ENCODE data around the gene CELSR1. TPM values are rescaled to one million over a fixed set of nuclear protein-coding genes. Genes with fewer than 3 reads are reported as not detected.

The CELSR1 gene
- total and polyA plus RNA-seq, 2 of the 13 experiments (the other 11 are each of a cell fraction or from before 2014, with no cell fraction given) = 0.78 to 1.8 TPM

DNA sequence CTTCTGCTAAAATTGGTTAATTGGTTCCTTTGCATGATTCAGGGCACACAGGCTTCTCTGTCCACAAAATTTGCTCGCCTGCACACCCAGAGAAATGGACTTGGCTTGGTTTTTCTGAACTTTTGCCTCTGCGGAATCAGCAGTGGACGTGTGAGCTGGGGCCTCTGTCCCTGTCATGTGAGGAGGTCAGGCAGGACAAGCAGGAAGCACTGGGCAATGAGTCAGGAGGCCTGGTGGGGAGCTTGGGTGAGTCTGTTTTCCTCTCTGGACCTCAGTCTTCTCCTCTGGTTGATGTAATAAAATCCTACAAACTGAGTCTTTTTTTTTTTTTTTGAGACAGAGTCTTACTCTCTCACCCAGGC, 10.4 kb upstream of the CELSR1 start (continued):
- TF ChIP-seq, protein P1, sequence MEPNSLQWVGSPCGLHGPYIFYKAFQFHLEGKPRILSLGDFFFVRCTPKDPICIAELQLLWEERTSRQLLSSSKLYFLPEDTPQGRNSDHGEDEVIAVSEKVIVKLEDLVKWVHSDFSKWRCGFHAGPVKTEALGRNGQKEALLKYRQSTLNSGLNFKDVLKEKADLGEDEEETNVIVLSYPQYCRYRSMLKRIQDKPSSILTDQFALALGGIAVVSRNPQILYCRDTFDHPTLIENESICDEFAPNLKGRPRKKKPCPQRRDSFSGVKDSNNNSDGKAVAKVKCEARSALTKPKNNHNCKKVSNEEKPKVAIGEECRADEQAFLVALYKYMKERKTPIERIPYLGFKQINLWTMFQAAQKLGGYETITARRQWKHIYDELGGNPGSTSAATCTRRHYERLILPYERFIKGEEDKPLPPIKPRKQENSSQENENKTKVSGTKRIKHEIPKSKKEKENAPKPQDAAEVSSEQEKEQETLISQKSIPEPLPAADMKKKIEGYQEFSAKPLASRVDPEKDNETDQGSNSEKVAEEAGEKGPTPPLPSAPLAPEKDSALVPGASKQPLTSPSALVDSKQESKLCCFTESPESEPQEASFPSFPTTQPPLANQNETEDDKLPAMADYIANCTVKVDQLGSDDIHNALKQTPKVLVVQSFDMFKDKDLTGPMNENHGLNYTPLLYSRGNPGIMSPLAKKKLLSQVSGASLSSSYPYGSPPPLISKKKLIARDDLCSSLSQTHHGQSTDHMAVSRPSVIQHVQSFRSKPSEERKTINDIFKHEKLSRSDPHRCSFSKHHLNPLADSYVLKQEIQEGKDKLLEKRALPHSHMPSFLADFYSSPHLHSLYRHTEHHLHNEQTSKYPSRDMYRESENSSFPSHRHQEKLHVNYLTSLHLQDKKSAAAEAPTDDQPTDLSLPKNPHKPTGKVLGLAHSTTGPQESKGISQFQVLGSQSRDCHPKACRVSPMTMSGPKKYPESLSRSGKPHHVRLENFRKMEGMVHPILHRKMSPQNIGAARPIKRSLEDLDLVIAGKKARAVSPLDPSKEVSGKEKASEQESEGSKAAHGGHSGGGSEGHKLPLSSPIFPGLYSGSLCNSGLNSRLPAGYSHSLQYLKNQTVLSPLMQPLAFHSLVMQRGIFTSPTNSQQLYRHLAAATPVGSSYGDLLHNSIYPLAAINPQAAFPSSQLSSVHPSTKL (CRISPR knock-in tag; IDR thresholded peaks at IDR 0.05) = peak; percentile 23; the same call in 1 of the 2 replicates
- TF ChIP-seq SMARCE1 (IDR thresholded peaks at IDR 0.05; ENCODE audit: borderline replicate concordance) = no peak
- no peak for TF ChIP-seq NR2C2 (CRISPR knock-in tag; IDR thresholded peaks at IDR 0.05; ENCODE audit: borderline replicate concordance)
- no peak for TF ChIP-seq SUZ12 (IDR thresholded peaks at IDR 0.05; ENCODE audit: low read depth, low read length)
- peak; percentile 83 for TF ChIP-seq ELF3 (CRISPR knock-in tag; IDR thresholded peaks at IDR 0.05)
- TF ChIP-seq BORCS8-MEF2B (CRISPR knock-in tag; IDR thresholded peaks at IDR 0.05) = no peak
- TF ChIP-seq, protein P2, sequence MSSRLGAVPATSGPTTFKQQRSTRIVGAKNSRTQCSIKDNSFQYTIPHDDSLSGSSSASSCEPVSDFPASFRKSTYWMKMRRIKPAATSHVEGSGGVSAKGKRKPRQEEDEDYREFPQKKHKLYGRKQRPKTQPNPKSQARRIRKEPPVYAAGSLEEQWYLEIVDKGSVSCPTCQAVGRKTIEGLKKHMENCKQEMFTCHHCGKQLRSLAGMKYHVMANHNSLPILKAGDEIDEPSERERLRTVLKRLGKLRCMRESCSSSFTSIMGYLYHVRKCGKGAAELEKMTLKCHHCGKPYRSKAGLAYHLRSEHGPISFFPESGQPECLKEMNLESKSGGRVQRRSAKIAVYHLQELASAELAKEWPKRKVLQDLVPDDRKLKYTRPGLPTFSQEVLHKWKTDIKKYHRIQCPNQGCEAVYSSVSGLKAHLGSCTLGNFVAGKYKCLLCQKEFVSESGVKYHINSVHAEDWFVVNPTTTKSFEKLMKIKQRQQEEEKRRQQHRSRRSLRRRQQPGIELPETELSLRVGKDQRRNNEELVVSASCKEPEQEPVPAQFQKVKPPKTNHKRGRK (CRISPR knock-in tag; IDR thresholded peaks at IDR 0.05) = no peak
- TF ChIP-seq ZNF180 (CRISPR knock-in tag; IDR thresholded peaks at IDR 0.05; ENCODE audit: borderline replicate concordance, low read depth) = no peak
- no peak for TF ChIP-seq ZNF879 (CRISPR knock-in tag; IDR thresholded peaks at IDR 0.05)
- TF ChIP-seq, protein P3, sequence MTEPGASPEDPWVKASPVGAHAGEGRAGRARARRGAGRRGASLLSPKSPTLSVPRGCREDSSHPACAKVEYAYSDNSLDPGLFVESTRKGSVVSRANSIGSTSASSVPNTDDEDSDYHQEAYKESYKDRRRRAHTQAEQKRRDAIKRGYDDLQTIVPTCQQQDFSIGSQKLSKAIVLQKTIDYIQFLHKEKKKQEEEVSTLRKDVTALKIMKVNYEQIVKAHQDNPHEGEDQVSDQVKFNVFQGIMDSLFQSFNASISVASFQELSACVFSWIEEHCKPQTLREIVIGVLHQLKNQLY (CRISPR knock-in tag; IDR thresholded peaks at IDR 0.05) = 0 out of 2 replicates have a peak, but pooled peaks have one; percentile 21
- TF ChIP-seq, protein P4, sequence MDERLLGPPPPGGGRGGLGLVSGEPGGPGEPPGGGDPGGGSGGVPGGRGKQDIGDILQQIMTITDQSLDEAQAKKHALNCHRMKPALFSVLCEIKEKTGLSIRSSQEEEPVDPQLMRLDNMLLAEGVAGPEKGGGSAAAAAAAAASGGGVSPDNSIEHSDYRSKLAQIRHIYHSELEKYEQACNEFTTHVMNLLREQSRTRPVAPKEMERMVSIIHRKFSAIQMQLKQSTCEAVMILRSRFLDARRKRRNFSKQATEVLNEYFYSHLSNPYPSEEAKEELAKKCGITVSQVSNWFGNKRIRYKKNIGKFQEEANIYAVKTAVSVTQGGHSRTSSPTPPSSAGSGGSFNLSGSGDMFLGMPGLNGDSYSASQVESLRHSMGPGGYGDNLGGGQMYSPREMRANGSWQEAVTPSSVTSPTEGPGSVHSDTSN (CRISPR knock-in tag; IDR thresholded peaks at IDR 0.05) = no peak
- 0 out of 2 replicates have a peak, but pooled peaks have one; percentile 33 for TF ChIP-seq PHF21A (CRISPR knock-in tag; IDR thresholded peaks at IDR 0.05)
- TF ChIP-seq NFKBIZ (CRISPR knock-in tag; IDR thresholded peaks at IDR 0.05) = no peak
- TF ChIP-seq ZNF724P (CRISPR knock-in tag; IDR thresholded peaks at IDR 0.05; ENCODE audit: borderline replicate concordance) = no peak
- TF ChIP-seq, protein P5, sequence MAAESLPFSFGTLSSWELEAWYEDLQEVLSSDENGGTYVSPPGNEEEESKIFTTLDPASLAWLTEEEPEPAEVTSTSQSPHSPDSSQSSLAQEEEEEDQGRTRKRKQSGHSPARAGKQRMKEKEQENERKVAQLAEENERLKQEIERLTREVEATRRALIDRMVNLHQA (CRISPR knock-in tag; IDR thresholded peaks at IDR 0.05) = no peak
- TF ChIP-seq NR3C1 (CRISPR knock-in tag; IDR thresholded peaks at IDR 0.05) = no peak
- TF ChIP-seq CREM (IDR thresholded peaks at IDR 0.05) = no peak
- TF ChIP-seq CREM (CRISPR knock-in tag; IDR thresholded peaks at IDR 0.05) = no peak
- TF ChIP-seq ZNF263 (CRISPR knock-in tag; IDR thresholded peaks at IDR 0.05) = no peak
- TF ChIP-seq ZMYM4 (CRISPR knock-in tag; IDR thresholded peaks at IDR 0.05) = no peak
- no peak for TF ChIP-seq ZNF713 (CRISPR knock-in tag; IDR thresholded peaks at IDR 0.05)
- no peak for TF ChIP-seq ZNF484 (CRISPR knock-in tag; IDR thresholded peaks at IDR 0.05; ENCODE audit: borderline replicate concordance, low read depth)
- no peak for TF ChIP-seq ZNF720 (CRISPR knock-in tag; IDR thresholded peaks at IDR 0.05)
- no peak for TF ChIP-seq ZNF430 (CRISPR knock-in tag; IDR thresholded peaks at IDR 0.05)
- no peak for TF ChIP-seq ZSCAN22 (CRISPR knock-in tag; IDR thresholded peaks at IDR 0.05)
